Effector memory CD8-positive, alpha-beta T cell (primary cell): Measurements from ENCODE around the gene PLXNA4.
A peak's percentile ranks its signal among the peaks of the same experiment; 100 is the strongest.

Experiments used
- ATAC-seq: fragments of 150-1000 bp; cut with Tn5 transposase; replicated peaks from 2 replicates; pipeline ENCODE4 v1.10.0; 2021; ENCODE audit warnings: mild to moderate bottlenecking, moderate library complexity
- DNase-seq, 3 experiments: peaks; one replicate each; pipeline ENCODE4 v3.0.0; 2021
- H3K27ac Mint-ChIP-seq, 2 donors: one replicate each; pipeline ENCODE4 v1.8.0; 2022; ENCODE audit warnings: mild to moderate bottlenecking in 2 of 2, mixed read lengths in 2 of 2, moderate library complexity in 2 of 2
- H3K27me3 Mint-ChIP-seq, 2 donors: one replicate each; pipeline ENCODE4 v1.8.0; 2022; ENCODE audit warnings: mixed read lengths in 2 of 2
- H3K36me3 Mint-ChIP-seq: one replicate; pipeline ENCODE4 v1.8.0; 2022; ENCODE audit warnings: mild to moderate bottlenecking, moderate library complexity, mixed read lengths; ENCODE audit not compliant: insufficient read depth
- H3K4me1 Mint-ChIP-seq, 2 donors: one replicate each; pipeline ENCODE4 v1.8.0; 2022; ENCODE audit warnings: low read depth in 2 of 2, mixed read lengths in 2 of 2
- H3K4me3 Mint-ChIP-seq, 2 donors: one replicate each; pipeline ENCODE4 v1.8.0; 2022; ENCODE audit warnings: mild to moderate bottlenecking in 2 of 2, mixed read lengths in 2 of 2, moderate library complexity in 2 of 2
- H3K9me3 Mint-ChIP-seq, 2 donors: one replicate each; pipeline ENCODE4 v1.8.0; 2022; ENCODE audit warnings: mixed read lengths in 2 of 2

PLXNA4 gene

DNA sequence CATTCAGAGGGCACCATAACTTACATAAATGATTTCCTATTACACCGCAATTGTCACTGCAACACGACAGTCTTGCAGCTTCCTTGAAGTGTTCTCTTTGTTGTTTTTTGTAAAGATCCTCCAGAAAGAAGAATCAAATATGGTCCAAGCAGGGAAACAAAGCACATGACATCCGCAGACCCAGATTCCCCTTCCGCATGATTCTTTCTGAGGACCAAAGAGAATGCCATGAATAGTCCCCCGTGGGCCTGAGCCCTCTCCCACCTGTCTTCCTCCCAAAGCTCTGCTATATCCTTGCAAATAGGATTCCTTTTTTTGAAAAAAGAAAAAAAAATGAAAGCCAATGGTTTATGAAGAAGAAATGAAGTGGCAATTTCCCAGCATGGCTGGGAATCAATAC, 10.8 kb downstream of the PLXNA4 start:
- DNase-seq (no peak), ATAC-seq (no peak)
- no peaks in the 10 kb centered on the region for H3K9me3 Mint-ChIP-seq
- peaks cover 0 to 4% of the 10 kb centered on the region in 2 donors for H3K4me1 Mint-ChIP-seq
- H3K4me3 Mint-ChIP-seq, result no peak overlapping the region
- H3K27ac Mint-ChIP-seq, result no peak overlapping the region
- peaks cover 2% of the 10 kb centered on the region for H3K36me3 Mint-ChIP-seq
- H3K27me3 Mint-ChIP-seq, result peaks cover 70 to 88% of the 10 kb centered on the region in 2 donors

DNA sequence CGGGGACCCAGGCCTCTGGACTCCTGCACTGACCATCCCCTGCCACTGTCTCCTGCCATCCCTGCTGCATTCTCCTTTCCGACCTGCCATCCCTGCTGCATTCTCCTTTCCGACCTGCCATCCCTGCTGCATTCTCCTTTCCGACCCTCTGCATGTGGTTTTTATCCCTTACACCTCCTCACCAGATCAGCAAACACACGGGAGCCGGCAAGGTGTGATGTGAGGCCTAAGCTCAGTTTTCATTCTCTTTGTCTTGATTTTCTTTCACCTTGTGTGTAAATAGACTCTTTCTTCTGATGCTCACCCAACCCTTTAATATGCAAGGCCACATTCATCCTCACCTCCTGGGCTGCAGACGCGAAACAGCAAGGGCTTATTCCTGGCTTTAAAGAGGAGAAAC, 11.4 kb downstream of the PLXNA4 start:
- DNase-seq (no peak), ATAC-seq (no peak)
- peaks cover 0 to 4% of the 10 kb centered on the region in 2 donors for H3K4me1 Mint-ChIP-seq
- no peak overlapping the region for H3K4me3 Mint-ChIP-seq
- H3K27me3 Mint-ChIP-seq, result peaks cover 64 to 86% of the 10 kb centered on the region in 2 donors
- H3K9me3 Mint-ChIP-seq, result no peaks in the 10 kb centered on the region
- H3K36me3 Mint-ChIP-seq, result peaks cover 2% of the 10 kb centered on the region
- no peak overlapping the region for H3K27ac Mint-ChIP-seq

GRCh38 chr7:132564090-132564489, 12.2 kb downstream of the PLXNA4 start:
- ATAC-seq, result no peak
- no peak for DNase-seq
- H3K9me3 Mint-ChIP-seq, result no peaks in the 10 kb centered on the region
- H3K27ac Mint-ChIP-seq, result peak overlapping the region in 1 of 2 donors; percentile 14
- H3K4me1 Mint-ChIP-seq, result peaks cover 0 to 4% of the 10 kb centered on the region in 2 donors
- peaks cover 59 to 78% of the 10 kb centered on the region in 2 donors for H3K27me3 Mint-ChIP-seq
- peaks cover 2% of the 10 kb centered on the region for H3K36me3 Mint-ChIP-seq
- no peak overlapping the region for H3K4me3 Mint-ChIP-seq

- Mint-ChIP-seq H3K27me3 (peaks cover 45 to 64% of the 10 kb centered on the region in 2 donors), H3K4me3 (no peak overlapping the region), H3K36me3 (peaks cover 2% of the 10 kb centered on the region), H3K4me1 (peaks cover 2 to 4% of the 10 kb centered on the region in 2 donors), H3K27ac (peak overlapping the region in 1 of 2 donors; percentile 53), H3K9me3 (no peaks in the 10 kb centered on the region)
- DNase-seq (no peak), ATAC-seq (no peak)
Observed at GRCh38 chr7:132562690-132563089, 13.6 kb downstream of the PLXNA4 start.

- H3K4me1 Mint-ChIP-seq, result peaks cover 4 to 5% of the 10 kb centered on the region in 2 donors
- ATAC-seq (no peak), DNase-seq (no peak)
- H3K9me3 Mint-ChIP-seq, result no peaks in the 10 kb centered on the region
- peaks cover 37 to 55% of the 10 kb centered on the region in 2 donors for H3K27me3 Mint-ChIP-seq
- no peak overlapping the region for H3K4me3 Mint-ChIP-seq
- H3K27ac Mint-ChIP-seq, result peak overlapping the region in 1 of 2 donors; percentile 53
- H3K36me3 Mint-ChIP-seq, result peaks cover 2% of the 10 kb centered on the region
Observed at GRCh38 chr7:132561763-132562162, 14.5 kb downstream of the PLXNA4 start.

DNA sequence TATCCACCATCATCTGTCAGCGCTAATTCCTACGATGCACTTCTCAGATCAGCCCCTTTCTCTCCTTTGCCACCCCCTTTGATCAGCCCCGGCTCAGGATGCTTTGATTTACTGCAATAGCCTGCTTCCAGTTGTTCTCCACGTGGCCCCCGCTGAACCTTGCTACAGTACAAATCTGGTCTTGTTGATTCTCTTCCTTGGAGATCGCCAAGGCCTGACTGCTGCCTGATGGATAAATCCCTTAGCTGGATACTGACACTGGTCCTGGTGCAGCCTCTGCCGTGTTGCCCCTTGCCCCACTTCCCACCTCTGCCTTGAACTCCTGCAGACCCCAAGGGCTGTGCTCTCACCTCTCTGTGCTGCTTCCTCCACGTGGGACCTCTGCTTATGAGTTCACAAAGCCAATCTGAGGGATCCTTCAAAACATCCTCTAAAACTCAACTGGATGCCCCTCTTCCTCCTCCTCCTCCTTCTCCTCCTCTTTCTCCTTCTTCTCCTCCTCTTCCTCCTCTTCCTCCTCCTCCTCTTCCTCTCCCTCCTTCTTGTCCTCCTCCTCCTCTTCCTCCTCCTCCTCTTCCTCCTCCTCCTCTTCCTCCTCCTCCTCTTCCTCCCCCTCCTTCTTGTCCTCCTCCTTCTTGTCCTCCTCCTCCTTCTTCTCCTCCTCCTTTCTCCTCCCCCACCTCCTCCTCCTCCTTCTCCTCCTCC, 15.3 kb downstream of the PLXNA4 start:
- Mint-ChIP-seq H3K4me1 (peaks cover 4 to 5% of the 10 kb centered on the region in 2 donors), H3K27me3 (peaks cover 29 to 49% of the 10 kb centered on the region in 2 donors), H3K36me3 (peaks cover 2% of the 10 kb centered on the region), H3K4me3 (no peak overlapping the region), H3K9me3 (no peaks in the 10 kb centered on the region), H3K27ac (no peak overlapping the region)
- DNase-seq (no peak), ATAC-seq (no peak)

DNA sequence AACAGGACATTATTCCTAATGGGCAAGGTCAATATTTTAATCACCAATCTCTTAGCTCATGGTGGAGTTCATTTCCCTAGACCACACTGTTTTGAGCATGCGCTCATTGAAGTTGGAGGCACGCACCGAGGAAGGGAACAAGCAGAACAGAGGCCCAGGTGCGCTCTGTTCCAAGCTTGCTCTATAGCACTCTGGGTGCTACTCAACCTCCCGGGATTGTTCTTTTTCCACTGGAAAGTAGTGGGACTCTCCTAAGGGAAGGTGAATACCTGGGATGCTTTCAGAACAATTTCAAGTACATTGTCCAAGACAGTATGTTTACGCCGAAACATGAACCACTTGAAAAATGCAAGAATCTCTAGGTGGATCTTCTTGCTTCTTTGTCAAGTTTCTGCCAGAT, 16.2 kb downstream of the PLXNA4 start:
- peaks cover 2% of the 10 kb centered on the region for H3K36me3 Mint-ChIP-seq
- DNase-seq (no peak), ATAC-seq (no peak)
- H3K27me3 Mint-ChIP-seq, result peaks cover 20 to 40% of the 10 kb centered on the region in 2 donors
- H3K4me1 Mint-ChIP-seq, result peaks cover 4 to 5% of the 10 kb centered on the region in 2 donors
- H3K9me3 Mint-ChIP-seq, result no peaks in the 10 kb centered on the region
- H3K4me3 Mint-ChIP-seq, result no peak overlapping the region
- no peak overlapping the region for H3K27ac Mint-ChIP-seq

- DNase-seq (no peak), ATAC-seq (no peak)
- Mint-ChIP-seq H3K36me3 (peaks cover 3% of the 10 kb centered on the region), H3K27me3 (peaks cover 7 to 27% of the 10 kb centered on the region in 2 donors), H3K4me1 (peaks cover 2 to 4% of the 10 kb centered on the region in 2 donors), H3K9me3 (peaks cover 0 to 2% of the 10 kb centered on the region in 2 donors), H3K27ac (no peak overlapping the region), H3K4me3 (no peak overlapping the region)
Observed at GRCh38 chr7:132558815-132559214, 17.5 kb downstream of the PLXNA4 start.

DNA sequence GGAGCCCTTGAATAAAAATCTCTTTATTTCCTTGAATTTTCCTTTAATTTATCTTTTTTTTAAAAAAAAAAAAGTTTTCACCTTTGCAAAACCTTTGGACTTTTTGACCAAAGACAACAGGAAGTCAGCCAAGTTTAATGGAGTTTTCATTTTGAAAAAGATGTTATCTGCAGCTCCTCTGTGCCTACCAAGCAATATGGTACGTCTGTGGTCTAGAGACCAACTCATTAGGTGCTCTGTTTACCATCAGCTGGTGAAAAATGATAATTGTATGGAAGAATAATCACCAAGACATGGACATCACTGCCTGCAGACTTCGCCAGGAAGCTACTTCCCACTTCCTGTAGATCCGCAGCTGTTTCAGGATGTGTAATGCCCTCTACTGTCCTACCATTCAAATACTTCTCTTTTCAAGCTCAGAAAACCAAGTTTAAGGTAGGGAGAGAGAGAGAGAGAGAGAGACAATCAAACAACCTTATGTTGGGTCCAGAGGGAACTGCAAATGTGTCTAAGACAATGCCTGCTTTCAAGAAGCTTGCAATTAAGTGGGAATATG, 18.7 kb downstream of the PLXNA4 start:
- no peak overlapping the region for H3K4me3 Mint-ChIP-seq
- peaks cover 3% of the 10 kb centered on the region for H3K36me3 Mint-ChIP-seq
- ATAC-seq (no peak), DNase-seq (no peak)
- H3K9me3 Mint-ChIP-seq, result peaks cover 0 to 9% of the 10 kb centered on the region in 2 donors
- H3K27ac Mint-ChIP-seq, result no peak overlapping the region
- peaks cover 0 to 29% of the 10 kb centered on the region in 2 donors for H3K27me3 Mint-ChIP-seq
- H3K4me1 Mint-ChIP-seq, result peaks cover 2 to 4% of the 10 kb centered on the region in 2 donors

GRCh38 chr7:132554446-132554845, 21.8 kb downstream of the PLXNA4 start:
- Mint-ChIP-seq H3K9me3 (peaks cover 9 to 19% of the 10 kb centered on the region in 2 donors), H3K27me3 (peaks cover 12 to 33% of the 10 kb centered on the region in 2 donors), H3K36me3 (peaks cover 3% of the 10 kb centered on the region), H3K27ac (no peak overlapping the region), H3K4me3 (no peak overlapping the region), H3K4me1 (peaks cover 2 to 4% of the 10 kb centered on the region in 2 donors)
- ATAC-seq, result no peak
- DNase-seq, result no peak

DNA sequence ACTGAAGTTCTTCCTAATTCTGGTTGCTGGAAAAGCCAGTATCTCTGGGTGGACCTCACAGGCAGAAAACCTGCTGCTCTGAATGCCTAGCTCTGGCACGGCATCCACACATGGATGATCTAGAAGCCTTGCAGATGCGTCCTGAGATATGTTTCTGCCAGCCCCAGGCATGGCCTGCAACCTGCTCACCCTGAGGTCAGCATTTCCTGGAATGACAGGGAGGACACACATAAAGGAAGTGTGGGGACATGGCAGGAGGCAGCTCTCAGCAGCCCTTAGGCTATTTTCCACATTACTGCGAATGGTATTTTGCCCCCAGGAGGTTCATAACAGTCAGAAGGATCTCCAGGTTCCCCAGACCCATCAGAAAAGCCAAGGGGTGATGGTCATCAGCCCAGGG, 23.2 kb downstream of the PLXNA4 start:
- peaks cover 9 to 19% of the 10 kb centered on the region in 2 donors for H3K9me3 Mint-ChIP-seq
- H3K4me3 Mint-ChIP-seq, result no peak overlapping the region
- ATAC-seq (no peak), DNase-seq (no peak)
- peaks cover 17 to 36% of the 10 kb centered on the region in 2 donors for H3K27me3 Mint-ChIP-seq
- peaks cover 3% of the 10 kb centered on the region for H3K36me3 Mint-ChIP-seq
- H3K27ac Mint-ChIP-seq, result no peak overlapping the region
- H3K4me1 Mint-ChIP-seq, result peaks cover 2 to 4% of the 10 kb centered on the region in 2 donors

DNA sequence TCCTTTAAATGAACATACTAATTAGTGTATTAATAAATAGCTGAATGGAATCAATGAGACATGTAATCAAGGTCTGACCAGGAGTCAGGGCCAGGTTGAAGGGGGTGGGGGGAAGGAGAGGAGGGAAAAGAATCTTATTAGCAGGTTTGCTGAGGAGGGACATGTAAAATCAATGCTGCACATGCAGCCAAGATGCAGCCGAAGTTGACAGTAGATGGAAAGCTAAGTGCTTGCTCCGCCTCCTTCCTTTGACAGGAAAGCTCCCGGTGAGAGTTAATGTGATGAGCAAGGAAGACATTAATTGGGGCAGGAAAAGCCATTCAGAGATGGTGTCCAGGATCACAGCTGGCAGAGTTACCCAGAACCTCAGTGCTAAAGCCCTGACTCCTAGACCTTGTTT, 24.4 kb downstream of the PLXNA4 start:
- Mint-ChIP-seq H3K4me3 (no peak overlapping the region), H3K4me1 (no peaks in the 10 kb centered on the region), H3K27ac (no peak overlapping the region), H3K36me3 (peaks cover 3% of the 10 kb centered on the region), H3K27me3 (peaks cover 28 to 36% of the 10 kb centered on the region in 2 donors), H3K9me3 (peaks cover 9 to 19% of the 10 kb centered on the region in 2 donors)
- DNase-seq (no peak), ATAC-seq (no peak)

DNA sequence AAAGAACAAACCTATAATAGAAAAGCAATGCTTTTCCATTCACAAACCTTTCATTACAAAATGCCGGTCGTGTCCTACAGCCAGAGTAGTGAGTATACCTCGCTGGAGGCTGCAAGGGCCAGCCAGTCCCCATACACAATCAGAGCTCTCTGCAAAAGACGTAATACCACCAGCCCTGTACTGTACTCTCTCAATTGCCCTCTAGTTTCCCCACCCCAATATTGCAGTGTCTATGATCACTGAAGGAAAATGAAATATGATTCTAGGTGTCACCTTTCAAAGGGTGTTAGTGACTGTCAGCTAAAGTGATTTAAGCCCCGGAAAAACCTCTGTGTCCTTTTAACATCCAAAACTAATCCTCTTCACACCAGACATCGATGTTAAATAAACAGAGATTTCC, 24.8 kb downstream of the PLXNA4 start:
- no peaks in the 10 kb centered on the region for H3K4me1 Mint-ChIP-seq
- no peak for ATAC-seq
- H3K4me3 Mint-ChIP-seq, result no peak overlapping the region
- no peak for DNase-seq
- peaks cover 3% of the 10 kb centered on the region for H3K36me3 Mint-ChIP-seq
- peaks cover 9 to 19% of the 10 kb centered on the region in 2 donors for H3K9me3 Mint-ChIP-seq
- no peak overlapping the region for H3K27ac Mint-ChIP-seq
- H3K27me3 Mint-ChIP-seq, result peaks cover 28 to 36% of the 10 kb centered on the region in 2 donors

- no peak overlapping the region for H3K27ac Mint-ChIP-seq
- H3K27me3 Mint-ChIP-seq, result peaks cover 34 to 36% of the 10 kb centered on the region in 2 donors
- ATAC-seq (no peak), DNase-seq (no peak)
- peaks cover 12 to 15% of the 10 kb centered on the region in 2 donors for H3K9me3 Mint-ChIP-seq
- no peak overlapping the region for H3K4me3 Mint-ChIP-seq
- H3K4me1 Mint-ChIP-seq, result no peaks in the 10 kb centered on the region
- H3K36me3 Mint-ChIP-seq, result no peaks in the 10 kb centered on the region
Observed at GRCh38 chr7:132548489-132549078, 27.7 kb downstream of the PLXNA4 start.
